ENCODE data around the gene CTU2.

Gene CTU2

GRCh38 chr16:88714420-88715302 is 8.4 kb downstream of the CTU2 start:
- no peak for DNase-seq (ENCODE audit: low read depth)

DNA sequence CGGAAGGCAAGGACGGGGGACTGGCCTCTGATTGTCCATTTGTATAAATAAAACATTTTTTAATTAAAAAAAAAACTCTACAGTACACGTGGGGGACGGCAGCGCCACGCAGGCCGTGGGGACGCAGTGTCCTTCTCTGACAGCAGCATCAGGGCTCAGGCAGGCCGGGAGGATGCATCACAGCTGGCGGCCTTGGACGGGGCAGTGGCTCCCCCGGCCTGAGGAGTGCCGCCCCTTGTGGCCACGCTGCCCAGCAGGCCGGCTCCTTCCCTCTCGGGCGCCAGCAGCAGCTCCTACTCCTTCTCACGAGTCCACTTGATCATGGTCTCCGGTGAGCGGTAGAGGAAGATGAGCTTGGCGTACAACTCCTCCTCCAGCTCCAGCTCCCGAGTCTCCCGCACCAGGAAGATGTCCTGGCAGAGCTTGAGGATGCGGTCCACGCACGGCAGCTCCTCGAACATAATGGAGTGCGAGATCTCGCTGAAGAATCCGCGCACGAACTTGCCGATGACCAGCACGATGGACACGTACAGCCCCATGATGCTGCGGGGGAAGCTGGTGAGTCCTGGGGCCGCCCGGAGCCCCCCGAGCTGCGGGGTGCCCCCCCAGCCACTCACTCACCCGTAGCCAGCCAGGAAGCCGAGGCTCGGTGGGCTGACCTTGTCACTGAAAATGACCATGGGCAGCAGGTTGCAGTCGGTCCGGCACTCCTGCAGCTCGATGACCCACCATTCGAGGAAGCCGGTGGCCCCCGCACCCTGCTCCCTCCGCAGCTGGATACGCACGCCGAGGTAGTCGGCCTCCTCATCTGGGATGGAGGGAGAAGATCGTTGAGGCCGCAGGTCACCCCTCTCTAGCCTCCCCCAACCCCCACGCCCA is 9.2 kb downstream of the CTU2 start:
- DNase-seq (ENCODE audit: low read depth) = no peak

GRCh38 chr16:88716201-88716600 is 9.9 kb downstream of the CTU2 start:
- DNase-seq (ENCODE audit: low read depth) = no peak

DNA sequence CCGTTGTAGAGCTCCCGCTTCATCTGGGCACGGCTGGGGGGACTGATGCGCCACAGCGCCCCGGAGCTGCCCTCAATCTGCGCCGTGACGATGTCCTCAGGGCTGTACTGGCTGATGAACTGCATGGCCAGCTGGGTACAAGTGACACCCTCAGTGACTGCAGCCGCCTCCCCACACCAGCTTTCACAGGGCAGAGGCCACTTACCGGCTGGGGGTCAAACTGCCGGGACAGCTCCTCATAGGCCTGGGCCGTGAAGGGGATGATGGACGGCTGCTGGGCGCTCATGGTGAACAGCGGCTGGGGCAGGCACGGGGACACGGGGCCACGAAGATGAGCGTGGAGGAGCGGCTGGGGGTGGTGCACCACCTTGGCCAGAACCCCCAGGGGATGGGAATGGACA is 10.3 kb downstream of the CTU2 start:
- DNase-seq (ENCODE audit: low read depth) = no peak

GRCh38 chr16:88718178-88718577 is 11.9 kb downstream of the CTU2 start:
- no peak for DNase-seq (ENCODE audit: low read depth)

DNA sequence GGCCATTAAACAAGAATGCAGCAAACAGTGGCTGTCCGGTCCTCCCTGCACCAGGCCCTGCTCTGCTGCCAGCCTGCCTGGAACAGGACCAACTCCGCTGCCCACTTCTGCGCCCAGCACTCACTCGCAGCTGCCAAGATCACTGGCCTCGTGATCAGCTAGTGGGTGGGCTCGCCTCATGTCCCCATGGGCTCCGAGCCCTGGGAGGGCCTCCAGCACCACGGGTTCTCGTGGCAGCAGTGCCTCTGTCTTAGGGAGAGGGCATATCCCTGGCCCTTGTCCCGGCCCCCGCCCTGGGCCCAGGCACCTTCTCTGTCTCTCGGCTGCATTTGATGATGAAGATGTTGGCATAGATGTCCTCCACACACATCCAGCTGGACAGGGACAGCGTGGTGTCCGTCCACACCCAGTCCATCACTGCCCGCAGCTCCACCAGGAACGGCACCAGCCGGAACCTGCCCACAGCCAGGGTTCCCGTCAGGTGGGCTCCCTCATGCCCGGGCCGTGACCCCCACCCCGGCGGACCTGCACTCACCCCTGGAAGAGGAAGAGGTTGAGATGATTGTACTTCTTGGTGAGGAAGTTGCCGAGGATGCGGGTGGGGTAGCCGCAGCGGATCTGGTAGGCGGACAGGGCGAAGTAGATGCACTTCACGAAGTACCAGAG is 13.1 kb downstream of the CTU2 start:
- DNase-seq (ENCODE audit: low read depth) = no peak

- DNase-seq (ENCODE audit: low read depth) = no peak
Measured at GRCh38 chr16:88719933-88720296, 13.6 kb downstream of the CTU2 start.

DNA sequence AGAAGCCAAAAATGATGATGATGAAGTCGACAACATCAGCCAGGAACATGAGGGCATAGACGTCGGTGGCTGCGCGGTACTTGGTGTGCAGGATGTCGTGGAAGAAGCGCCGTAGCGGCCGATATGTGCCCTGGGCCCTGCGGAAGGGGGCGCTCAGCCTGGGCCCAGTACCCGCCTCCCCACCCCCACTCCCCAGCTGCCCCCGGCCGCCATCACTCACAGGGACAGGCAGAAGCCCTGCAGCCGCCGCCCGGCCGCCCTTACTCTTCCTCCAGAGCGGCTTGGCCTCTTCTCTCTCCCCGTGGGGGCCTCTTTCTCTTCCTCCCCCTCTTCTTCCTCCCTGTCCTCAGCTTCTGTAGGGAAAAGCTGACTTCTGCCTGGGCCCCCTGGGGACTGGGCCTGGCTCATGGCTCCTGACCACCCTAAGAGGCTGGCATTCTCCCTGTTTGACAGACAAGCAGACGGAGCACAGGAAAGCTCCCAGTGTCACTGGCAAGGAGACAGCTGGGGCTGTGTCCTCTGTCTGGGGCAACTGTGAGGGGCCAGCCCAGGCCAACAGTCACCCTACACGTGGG is 14.2 kb downstream of the CTU2 start:
- DNase-seq (ENCODE audit: low read depth) = no peak

GRCh38 chr16:88721236-88721635 is 14.9 kb downstream of the CTU2 start:
- no peak for DNase-seq (ENCODE audit: low read depth)

GRCh38 chr16:88721815-88722755 is 15.8 kb downstream of the CTU2 start:
- DNase-seq (ENCODE audit: low read depth) = no peak

DNA sequence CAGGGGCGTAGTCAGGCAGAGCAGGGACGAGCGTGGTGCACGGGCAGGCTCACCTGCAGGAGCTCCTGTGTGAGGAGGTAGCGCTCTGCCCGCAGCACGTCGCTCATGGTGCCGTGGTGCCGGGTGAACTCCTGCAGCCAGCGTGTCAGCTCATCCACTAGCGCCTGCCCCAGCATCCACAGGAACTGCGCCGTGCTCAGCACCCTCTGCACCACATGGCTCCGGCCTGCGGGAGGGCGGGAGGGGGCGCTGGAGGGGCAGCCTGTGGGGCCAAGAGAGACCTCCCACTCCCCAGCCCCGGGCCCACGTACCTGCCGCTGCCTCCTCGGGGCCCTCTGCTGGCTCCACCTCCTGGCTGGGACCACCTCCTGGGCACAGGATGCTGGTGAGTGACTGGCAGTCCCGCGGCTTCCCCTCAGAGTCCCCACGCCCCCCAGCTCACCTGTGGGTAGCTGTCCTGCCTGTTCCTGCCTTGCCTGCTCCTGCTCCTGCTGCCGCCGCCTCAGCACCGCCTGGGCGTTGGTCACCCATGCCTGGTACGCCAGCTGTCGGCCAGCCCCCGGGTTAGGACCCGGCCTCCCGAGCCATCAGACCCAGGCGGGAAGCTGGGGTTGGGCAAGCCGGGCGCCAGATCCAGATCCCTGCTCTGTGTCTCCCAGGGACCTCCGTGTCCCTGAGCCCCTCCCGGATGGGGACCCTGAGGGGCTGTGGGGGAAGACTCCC is 16.6 kb downstream of the CTU2 start:
- no peak for DNase-seq (ENCODE audit: low read depth)

- no peak for DNase-seq (ENCODE audit: low read depth)
Measured at GRCh38 chr16:88723507-88723887, 17.2 kb downstream of the CTU2 start.

DNA sequence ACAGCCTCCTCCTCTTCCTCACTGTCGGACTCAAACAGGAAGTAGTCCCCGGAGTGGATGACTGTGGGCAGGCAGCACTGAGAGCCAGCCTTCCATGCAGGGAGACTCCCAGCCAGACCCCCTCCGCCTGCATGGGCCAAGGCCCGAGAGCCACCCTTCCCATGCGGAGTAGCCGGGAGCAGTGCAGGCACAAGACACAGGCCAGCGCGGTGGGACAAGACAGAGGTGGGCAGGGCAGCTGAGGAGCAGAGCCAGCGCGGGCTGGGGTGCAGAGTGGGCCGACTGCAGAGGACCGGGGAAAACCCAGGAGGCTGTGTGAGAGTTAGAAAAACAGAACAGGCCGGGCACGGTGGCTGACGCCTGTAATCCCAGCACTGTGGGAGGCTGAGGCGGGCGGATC is 17.6 kb downstream of the CTU2 start:
- no peak for DNase-seq (ENCODE audit: low read depth)

GRCh38 chr16:88724855-88725555 is 18.7 kb downstream of the CTU2 start:
- DNase-seq (ENCODE audit: low read depth) = no peak

GRCh38 chr16:88725609-88726407 is 19.5 kb downstream of the CTU2 start:
- DNase-seq (ENCODE audit: low read depth) = no peak

GRCh38 chr16:88726408-88726749 is 20.1 kb downstream of the CTU2 start:
- no peak for DNase-seq (ENCODE audit: low read depth)

GRCh38 chr16:88726981-88727380 is 20.7 kb downstream of the CTU2 start:
- DNase-seq (ENCODE audit: low read depth) = no peak

- DNase-seq (ENCODE audit: low read depth) = no peak
Measured at GRCh38 chr16:88727871-88728270, 21.6 kb downstream of the CTU2 start.

Data from activated T-helper 1 cell treated with Interleukin-2 at 50 U/mL for 16 hours (primary cell).